ENCODE data around the gene ZFC3H1. TPM values are rescaled to one million over a fixed set of nuclear protein-coding genes. Genes with fewer than 3 reads are reported as not detected.

ZFC3H1 gene
- total RNA-seq, 2 donors from 2014 or later, result 40.5 to 46.0 TPM

GRCh38 chr12:71638499-71638898 lies 25.1 kb downstream of the ZFC3H1 start:
- DNase-seq, result no peak
- Histone ChIP-seq H3K9me3 (ENCODE audit: control insufficient read depth, low read length) (no peaks in the 10 kb centered on the region), H3K27me3 (ENCODE audit: control insufficient read depth, insufficient read depth, low read length, poor library complexity, severe bottlenecking) (no peaks in the 10 kb centered on the region), H3K36me3 (ENCODE audit: control insufficient read depth, insufficient read depth, low read length) (peaks cover 89% of the 10 kb centered on the region), H3K4me3 (ENCODE audit: low read length) (no peak overlapping the region), H3K9ac (ENCODE audit: extremely low read depth, low read length, poor library complexity, severe bottlenecking) (no peak overlapping the region), H3K4me1 (ENCODE audit: control insufficient read depth, insufficient read depth, low read length) (peaks cover 6% of the 10 kb centered on the region), H3K27ac (ENCODE audit: low read depth, low read length) (no peak overlapping the region)
- no peak for TF ChIP-seq CTCF (conservative IDR thresholded peaks at IDR 0.05)
- Mint-ChIP-seq H3K4me3 (no peak overlapping the region), H3K36me3 (ENCODE audit: low read depth) (peaks cover 63% of the 10 kb centered on the region), H3K9me3 (no peaks in the 10 kb centered on the region), H3K27ac (peak overlapping the region; percentile 55), H3K4me1 (peaks cover 17% of the 10 kb centered on the region), H3K27me3 (ENCODE audit: insufficient read depth) (no peaks in the 10 kb centered on the region)

- 79% methylated on average over 3 of the region's 3 CpGs; no CpG with 5 or more reads in 1 of the 2 experiments for WGBS, 2 experiments (ENCODE audit: insufficient coverage in 1 of 2, insufficient read length in 1 of 2)
Measured at GRCh38 chr12:71636704-71637115, 26.9 kb downstream of the ZFC3H1 start.

GRCh38 chr12:71627438-71628002 lies 36.1 kb downstream of the ZFC3H1 start:
- no peaks in the 10 kb centered on the region for H3K4me1 ChIP-seq (ENCODE audit: control insufficient read depth, insufficient read depth, low read length)
- H3K9me3 Mint-ChIP-seq, result no peaks in the 10 kb centered on the region
- H3K9me3 ChIP-seq (ENCODE audit: control insufficient read depth, low read length), result no peaks in the 10 kb centered on the region
- no peak overlapping the region for H3K27ac ChIP-seq (ENCODE audit: low read depth, low read length)
- TF ChIP-seq CTCF (conservative IDR thresholded peaks at IDR 0.05), result no peak
- no peaks in the 10 kb centered on the region for H3K27me3 Mint-ChIP-seq (ENCODE audit: insufficient read depth)
- H3K27ac Mint-ChIP-seq, result no peak overlapping the region
- H3K36me3 ChIP-seq (ENCODE audit: control insufficient read depth, insufficient read depth, low read length), result peaks cover 100% of the 10 kb centered on the region
- 97 to 100% methylated on average over 2 of the region's 2 CpGs for WGBS, 2 experiments (ENCODE audit: insufficient coverage in 1 of 2, insufficient read length in 1 of 2)
- no peaks in the 10 kb centered on the region for H3K27me3 ChIP-seq (ENCODE audit: control insufficient read depth, insufficient read depth, low read length, poor library complexity, severe bottlenecking)
- DNase-seq, result no peak
- H3K9ac ChIP-seq (ENCODE audit: extremely low read depth, low read length, poor library complexity, severe bottlenecking), result no peak overlapping the region
- H3K4me3 ChIP-seq (ENCODE audit: low read length), result no peak overlapping the region
- H3K4me1 Mint-ChIP-seq, result no peaks in the 10 kb centered on the region
- peaks cover 82% of the 10 kb centered on the region for H3K36me3 Mint-ChIP-seq (ENCODE audit: low read depth)
- H3K4me3 Mint-ChIP-seq, result no peak overlapping the region

More at GRCh38 chr12:71636704-71637115, 26.9 kb downstream of the ZFC3H1 start:
- Histone ChIP-seq H3K27ac (ENCODE audit: low read depth, low read length) (no peak overlapping the region), H3K9ac (ENCODE audit: extremely low read depth, low read length, poor library complexity, severe bottlenecking) (no peak overlapping the region), H3K4me3 (ENCODE audit: low read length) (no peak overlapping the region), H3K9me3 (ENCODE audit: control insufficient read depth, low read length) (no peaks in the 10 kb centered on the region), H3K36me3 (ENCODE audit: control insufficient read depth, insufficient read depth, low read length) (peaks cover 95% of the 10 kb centered on the region), H3K27me3 (ENCODE audit: control insufficient read depth, insufficient read depth, low read length, poor library complexity, severe bottlenecking) (no peaks in the 10 kb centered on the region), H3K4me1 (ENCODE audit: control insufficient read depth, insufficient read depth, low read length) (peaks cover 6% of the 10 kb centered on the region)
- Mint-ChIP-seq H3K36me3 (ENCODE audit: low read depth) (peaks cover 67% of the 10 kb centered on the region), H3K4me3 (no peak overlapping the region), H3K4me1 (peaks cover 7% of the 10 kb centered on the region), H3K27me3 (ENCODE audit: insufficient read depth) (no peaks in the 10 kb centered on the region), H3K27ac (peak overlapping the region; percentile 44), H3K9me3 (no peaks in the 10 kb centered on the region)
- DNase-seq, result peak; percentile 50
- peak; percentile 88 for TF ChIP-seq CTCF (conservative IDR thresholded peaks at IDR 0.05)

All from endodermal cell (in vitro differentiated cells).